WTC11 (cell line): Measurements from ENCODE around the gene PCNX3. TPM values are rescaled to one million over a fixed set of nuclear protein-coding genes. Genes with fewer than 3 reads are reported as not detected.

ENCODE experiments used
- AR ChIP-seq: fragments of 250-450 bp; sonication (Bioruptor Pico); IDR thresholded peaks from 2 replicates; pipeline ENCODE4 v1.9.0; 2021; ENCODE audit warnings: mild to moderate bottlenecking
- ATF1 ChIP-seq: sonication (generic); formaldehyde crosslinking; IDR thresholded peaks from 2 replicates; pipeline ENCODE4 v1.8.1; 2023; ENCODE audit warnings: mild to moderate bottlenecking, moderate library complexity, missing genetic modification reagents
- ATF2 ChIP-seq: sonication (generic); formaldehyde crosslinking; IDR thresholded peaks from 2 replicates; pipeline ENCODE4 v1.8.1; 2022; ENCODE audit warnings: low read depth, missing genetic modification reagents, borderline replicate concordance
- ATF6 ChIP-seq: sonication (generic); formaldehyde crosslinking; IDR thresholded peaks from 2 replicates; pipeline ENCODE4 v1.8.1; 2023; ENCODE audit warnings: mild to moderate bottlenecking, missing genetic modification reagents
- CREM ChIP-seq: sonication (generic); formaldehyde crosslinking; IDR thresholded peaks from 2 replicates; pipeline ENCODE4 v1.8.1; 2022; ENCODE audit warnings: mild to moderate bottlenecking, missing genetic modification reagents, moderate library complexity
- ETV6 ChIP-seq: sonication (generic); formaldehyde crosslinking; IDR thresholded peaks from 2 replicates; pipeline ENCODE4 v1.8.1; 2022; ENCODE audit warnings: mild to moderate bottlenecking, missing genetic modification reagents
- FOXK1 ChIP-seq: sonication (generic); formaldehyde crosslinking; IDR thresholded peaks from 2 replicates; pipeline ENCODE4 v1.8.0; 2022; ENCODE audit warnings: mild to moderate bottlenecking, moderate library complexity, missing genetic modification reagents
- PRDM15 ChIP-seq: sonication (generic); formaldehyde crosslinking; IDR thresholded peaks from 2 replicates; pipeline ENCODE4 v1.8.0; 2022; ENCODE audit warnings: missing genetic modification reagents
- PREB ChIP-seq: sonication (generic); formaldehyde crosslinking; IDR thresholded peaks from 2 replicates; pipeline ENCODE4 v1.8.1; 2022; ENCODE audit warnings: mild to moderate bottlenecking, missing genetic modification reagents, moderate library complexity, borderline replicate concordance
- SOX15 ChIP-seq: fragments of 250-450 bp; sonication (Bioruptor Pico); IDR thresholded peaks from 2 replicates; pipeline ENCODE4 v1.9.0; 2021; ENCODE audit warnings: mild to moderate bottlenecking
- SP1 ChIP-seq: sonication (generic); formaldehyde crosslinking; conservative IDR thresholded peaks from 2 replicates; pipeline ENCODE4 v1.8.1; 2022; ENCODE audit warnings: missing genetic modification reagents
- USF2 ChIP-seq: sonication (generic); formaldehyde crosslinking; IDR thresholded peaks from 2 replicates; pipeline ENCODE4 v1.8.1; 2023; ENCODE audit warnings: mild to moderate bottlenecking, missing genetic modification reagents, moderate library complexity
- ZNF425 ChIP-seq: fragments of 250-450 bp; sonication (Bioruptor Pico); conservative IDR thresholded peaks from 2 replicates; pipeline ENCODE4 v1.9.0; 2021; ENCODE audit warnings: mild to moderate bottlenecking
- total RNA-seq: library from RNA; stranded (reverse); gene quantifications from 3 replicates; pipeline ENCODE4 v1.2.3, GENCODE V29; 2021

PCNX3 gene
- total RNA-seq, 1 experiment from 2014 or later, result 51.6 TPM

GRCh38 chr11:65572356-65573051, 43.1 kb upstream of the PCNX3 start, which contains the start of gene FAM89B (continued):
- TF ChIP-seq ATF2 (no peak), SOX15 (CRISPR knock-in tag) (no peak), PRDM15 (CRISPR knock-in tag) (no peak), ZNF425 (CRISPR knock-in tag) (no peak), ATF6 (CRISPR knock-in tag) (no peak), AR (CRISPR knock-in tag) (no peak), FOXK1 (CRISPR knock-in tag) (no peak), CREM (CRISPR knock-in tag) (no peak), ATF1 (no peak), SP1 (CRISPR knock-in tag) (peak; percentile 73; the same call in 1 of the 2 replicates), USF2 (no peak; the same call in 1 of the 2 replicates), ETV6 (0 out of 2 replicates have a peak, but pooled peaks have one; percentile 19), PREB (CRISPR knock-in tag) (no peak)
